GM12875 (cell line): ENCODE measurements around the gene PPP1R12B.
"Not testable (repeated sequence)": the region's sequence is repeated elsewhere in the genome, so short reads cannot be mapped to it uniquely, and the experiment has no call there.

Experiments used
- H3K4me3 ChIP-seq: one replicate; pipeline ENCODE4 v1.5.1; 2011; ENCODE audit warnings: low read depth, low read length, control low read depth
- CTCF ChIP-seq: IDR thresholded peaks from 2 replicates; pipeline ENCODE4 v1.5.1; 2011; ENCODE audit warnings: low read depth, mild to moderate bottlenecking, control low read depth, inconsistent platforms, low read length, moderate library complexity, borderline replicate concordance; ENCODE audit not compliant: insufficient read depth

PPP1R12B gene

DNA sequence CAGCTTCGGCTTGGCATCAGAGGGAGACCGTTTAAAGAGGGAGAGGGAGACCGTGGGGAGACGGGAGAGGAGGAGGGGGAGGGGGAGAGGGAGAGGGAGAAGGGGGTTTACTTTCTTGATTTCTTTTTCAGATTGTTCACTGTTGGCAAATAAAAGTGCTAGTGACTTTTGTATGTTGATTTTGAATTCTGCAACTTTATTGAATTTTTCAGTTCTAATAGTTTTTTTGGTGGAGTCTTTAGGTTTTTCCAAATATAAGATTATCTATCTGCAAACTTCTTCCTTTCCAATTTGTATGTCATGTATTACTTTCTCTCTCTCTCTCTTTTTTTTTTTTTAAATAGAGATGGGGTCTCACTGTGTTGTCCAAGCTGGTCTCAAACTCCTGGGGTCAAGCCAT, 104.0 kb downstream of the PPP1R12B start:
- TF ChIP-seq CTCF = no peak
- H3K4me3 ChIP-seq = no peak overlapping the region

- not testable (repeated sequence) for H3K4me3 ChIP-seq
These were observed 108.1 kb downstream of the PPP1R12B start for GRCh38 chr1:202456372-202457169.

DNA sequence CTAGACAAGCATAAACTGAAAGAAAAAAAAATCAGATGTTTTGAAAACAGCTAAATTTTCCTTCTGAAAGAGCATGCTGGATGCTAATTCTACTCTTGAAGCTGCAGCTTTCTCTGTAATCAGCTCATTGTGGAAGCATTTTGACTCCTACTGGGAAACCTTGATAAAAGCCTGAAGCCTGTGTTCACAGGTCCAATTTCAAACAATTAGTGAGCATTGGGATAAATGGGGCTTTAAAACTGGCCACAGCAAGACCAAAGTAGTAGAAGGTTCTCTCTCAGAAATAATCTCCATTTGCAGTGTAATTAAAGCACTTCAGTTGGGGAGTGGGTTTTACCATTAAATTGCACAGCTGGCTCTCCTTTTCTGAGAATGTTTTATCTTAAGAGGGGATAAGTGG, 110.2 kb downstream of the PPP1R12B start:
- not testable (repeated sequence) for H3K4me3 ChIP-seq

DNA sequence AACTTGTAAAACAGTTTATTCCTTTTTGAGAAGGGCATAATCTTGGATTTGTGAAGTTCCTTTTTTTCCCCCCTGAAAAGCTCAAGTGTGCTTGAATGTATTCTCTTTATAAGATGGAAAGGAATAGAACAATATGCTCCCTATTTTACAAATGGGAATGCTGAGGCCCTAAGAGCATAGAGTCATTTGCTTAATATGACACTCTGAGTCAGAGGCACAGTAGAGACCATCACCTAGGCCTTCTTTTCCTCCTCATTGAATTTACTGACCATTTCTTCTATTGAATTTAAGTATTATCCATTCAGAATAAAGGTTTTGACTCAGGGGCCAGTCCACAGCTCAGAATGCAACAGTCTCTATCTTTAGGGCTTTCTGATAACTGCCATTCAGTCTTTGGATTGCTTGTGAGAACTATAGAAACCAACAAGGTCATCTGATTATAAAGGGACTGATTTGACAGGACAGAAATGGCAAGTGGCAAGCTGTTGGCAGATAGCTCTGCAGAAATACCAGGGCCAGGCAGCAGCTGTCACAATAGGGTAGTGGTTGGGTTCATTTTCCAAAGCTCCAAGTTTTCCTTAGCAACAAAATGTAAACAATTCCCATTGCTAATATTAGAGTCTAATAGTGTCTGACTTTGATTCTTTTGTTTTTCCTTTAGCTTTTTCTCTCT, 111.1 kb downstream of the PPP1R12B start:
- H3K4me3 ChIP-seq = not testable (repeated sequence)

- H3K4me3 ChIP-seq = not testable (repeated sequence)
These were observed 111.6 kb downstream of the PPP1R12B start for GRCh38 chr1:202460143-202460495.

DNA sequence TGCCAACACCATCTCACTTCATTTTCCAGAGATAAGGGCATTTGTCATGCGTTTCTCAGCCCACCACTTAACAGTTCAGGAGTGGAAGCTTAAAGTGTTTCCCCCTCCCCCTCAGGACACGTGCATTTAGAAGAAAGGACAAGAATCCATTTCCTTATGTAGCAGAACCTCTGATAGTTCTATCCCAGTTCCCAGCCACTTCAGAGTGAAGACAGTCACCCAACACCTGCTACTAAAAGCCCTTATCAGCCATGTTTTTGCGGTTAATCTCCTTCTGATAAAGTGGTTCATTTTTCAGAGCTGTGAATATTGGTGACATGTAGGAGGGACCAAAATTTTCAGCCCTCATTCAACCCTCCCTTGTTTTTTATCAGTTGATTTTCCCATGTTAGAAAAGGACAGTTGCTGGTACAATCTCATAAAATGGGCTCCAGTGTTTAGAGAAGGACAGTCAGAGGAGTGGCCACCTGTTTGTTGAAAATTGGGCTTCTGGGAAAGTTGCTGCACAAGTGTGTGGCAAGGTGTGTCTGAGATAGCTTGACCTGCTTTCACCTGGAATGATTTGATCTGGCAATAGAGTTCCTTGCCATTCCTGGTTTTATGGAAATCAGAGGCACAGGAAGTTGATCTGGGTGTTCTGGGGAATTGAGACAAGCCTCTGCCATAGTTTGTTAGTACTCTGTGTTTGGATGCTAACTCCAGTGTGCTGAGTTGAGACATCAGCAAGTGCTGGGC, 114.0 kb downstream of the PPP1R12B start:
- no peak for TF ChIP-seq CTCF
- H3K4me3 ChIP-seq = no peak overlapping the region

- TF ChIP-seq CTCF = peak; percentile 4; the same call in 1 of the 2 replicates
- not testable (repeated sequence) for H3K4me3 ChIP-seq
These were observed 115.7 kb downstream of the PPP1R12B start for GRCh38 chr1:202464153-202464742.

- not testable (repeated sequence) for H3K4me3 ChIP-seq
These were observed 117.3 kb downstream of the PPP1R12B start for GRCh38 chr1:202465644-202466270.

- H3K4me3 ChIP-seq = not testable (repeated sequence)
These were observed 117.8 kb downstream of the PPP1R12B start for GRCh38 chr1:202466339-202466738.

DNA sequence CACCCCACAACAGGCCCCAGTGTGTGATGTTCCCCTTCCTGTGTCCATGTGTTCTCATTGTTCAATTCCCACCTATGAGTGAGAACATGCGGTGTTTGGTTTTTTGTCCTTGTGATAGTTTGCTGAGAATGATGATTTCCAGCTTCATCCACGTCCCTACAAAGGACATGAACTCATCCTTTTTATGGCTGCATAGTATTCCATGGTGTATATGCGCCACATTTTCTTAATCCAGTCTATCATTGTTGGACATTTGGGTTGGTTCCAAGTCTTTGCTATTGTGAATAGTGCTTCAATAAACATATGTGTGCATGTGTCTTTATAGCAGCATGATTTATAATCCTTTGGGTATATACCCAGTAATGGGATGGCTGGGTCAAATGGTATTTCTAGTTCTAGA, 118.9 kb downstream of the PPP1R12B start:
- H3K4me3 ChIP-seq = not testable (repeated sequence)

DNA sequence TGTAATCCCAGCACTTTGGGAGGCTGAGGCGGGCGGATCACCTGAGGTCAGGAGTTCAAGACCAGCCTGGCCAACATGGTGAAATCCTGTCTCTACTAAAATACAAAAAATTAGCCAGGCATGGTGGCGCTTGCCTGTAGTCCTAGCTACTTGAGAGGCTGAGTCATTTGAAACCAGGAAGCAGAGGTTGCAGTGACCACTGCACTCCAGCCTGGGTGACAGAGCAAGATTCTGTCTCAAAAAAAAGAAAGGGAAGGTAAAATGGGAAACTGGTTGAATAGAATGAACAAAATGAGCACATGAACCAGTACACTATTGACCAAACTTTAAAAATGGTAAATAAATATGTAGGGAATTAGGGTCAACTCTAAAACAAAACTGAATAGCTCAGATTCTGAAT, 120.2 kb downstream of the PPP1R12B start:
- not testable (repeated sequence) for H3K4me3 ChIP-seq

GRCh38 chr1:202469123-202469522, 120.6 kb downstream of the PPP1R12B start:
- not testable (repeated sequence) for H3K4me3 ChIP-seq
